ENCODE measurements around the gene DCUN1D2. TPM values are rescaled to one million over a fixed set of nuclear protein-coding genes. Genes with fewer than 3 reads are reported as not detected.

The DCUN1D2 gene
- 11.8 and 12.0 TPM in 2 replicates for total RNA-seq

DNA sequence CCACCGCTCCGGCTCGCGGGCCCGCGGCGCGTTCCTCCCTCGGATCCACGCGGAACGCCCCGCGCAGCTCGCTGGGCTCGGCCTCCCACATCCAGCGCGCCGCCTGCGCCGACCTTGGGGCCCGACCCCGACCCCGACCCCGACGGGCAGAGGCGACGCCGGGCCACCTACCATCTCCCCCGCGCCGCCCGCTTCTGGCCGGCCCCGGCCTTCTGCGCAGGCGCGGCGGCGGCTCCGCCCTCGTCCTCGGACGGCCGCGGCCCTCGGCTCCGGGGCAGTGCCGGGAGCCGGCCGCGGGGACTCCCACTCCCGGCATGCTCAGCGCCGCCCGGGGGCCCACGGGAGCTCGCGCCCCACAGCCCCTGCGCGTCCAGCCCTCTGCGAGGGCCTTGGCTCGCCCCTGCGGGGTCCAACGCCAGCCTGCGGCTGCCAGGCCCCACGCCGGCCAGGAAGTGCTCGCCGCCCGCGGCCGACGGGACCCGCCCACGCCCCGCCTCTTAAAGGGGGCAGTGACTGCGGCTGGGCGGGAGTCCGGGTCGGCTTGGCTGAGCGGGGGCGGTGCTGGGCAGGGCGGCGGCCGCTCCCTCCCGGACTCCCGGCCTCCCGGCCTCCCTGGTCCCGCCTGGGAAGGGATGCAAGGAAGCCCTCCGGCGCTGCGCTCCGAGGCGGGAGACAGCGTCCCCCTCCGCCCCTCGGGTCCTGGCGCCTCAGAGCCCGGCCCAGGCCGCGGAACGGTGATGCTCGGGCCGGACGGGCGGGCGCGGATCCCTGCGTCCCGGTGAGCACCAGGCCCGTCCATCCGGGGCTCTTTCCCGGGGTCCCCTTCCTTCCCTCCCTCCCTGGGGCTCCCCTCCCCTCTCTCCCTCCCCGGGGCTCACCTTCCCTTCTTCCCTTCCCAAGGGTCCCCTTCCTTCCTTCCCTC is at the start of gene DCUN1D2:
TSS of gene DCUN1D2 (minus strand) at position 216 of the 922 bp plus-strand sequence. CDS start at position 174, 42 bp downstream.

DNA sequence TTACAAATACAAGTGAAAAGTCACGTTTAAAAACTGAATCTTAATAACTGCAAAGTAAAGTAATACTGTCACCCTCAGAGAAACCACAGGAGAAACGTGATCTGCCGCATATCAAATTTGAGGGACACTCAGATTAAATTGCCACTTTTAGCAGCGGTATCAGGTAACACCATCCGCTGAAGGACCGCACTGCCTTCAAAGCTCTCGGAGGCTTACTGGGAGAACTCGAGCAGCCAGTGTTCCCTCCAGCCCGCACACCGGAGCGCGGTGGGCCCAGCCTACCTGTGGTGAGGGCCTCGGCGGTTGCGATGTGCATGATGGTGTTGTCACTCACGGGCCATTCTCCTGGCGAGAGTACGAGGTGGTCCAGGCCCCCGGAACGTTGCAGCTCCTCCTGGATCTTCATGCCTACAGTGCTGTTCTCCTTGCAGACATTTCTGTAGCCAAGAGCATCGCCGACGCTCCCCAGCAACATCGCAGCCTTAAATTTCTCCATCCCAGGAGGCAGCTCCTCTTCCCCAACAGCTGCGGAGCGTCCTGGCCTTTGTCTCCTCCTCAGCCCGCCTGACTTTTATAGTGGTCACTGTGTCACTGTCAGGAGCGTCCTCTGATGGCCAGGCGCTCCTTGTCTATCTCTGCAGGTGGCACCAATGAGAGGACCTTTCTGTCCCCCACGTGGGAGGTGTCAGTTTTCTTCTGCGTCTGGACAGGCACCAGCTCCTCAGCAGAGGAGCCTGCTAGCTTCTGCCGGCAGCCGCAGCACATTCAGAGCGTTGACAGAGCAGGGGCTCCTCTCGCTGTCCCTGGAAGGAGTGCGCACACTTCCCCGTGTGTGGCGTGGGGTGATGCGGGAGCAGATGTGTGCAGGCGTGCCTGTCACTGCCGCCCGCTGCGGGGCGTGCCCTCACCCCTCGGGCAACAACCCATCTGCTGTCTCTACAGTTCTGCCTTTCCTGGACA is 37.3 kb downstream of the DCUN1D2 start, which contains the start of gene ADPRHL1:
TSS of gene ADPRHL1 (minus strand) at position 547 of the 960 bp plus-strand sequence. CDS start at position 496, 51 bp downstream.

Small RNA genes lying within 50 kb of the gene (small RNA-seq; reads per million reads assigned to genes)
- gene RNU1-16P: not detected

Other genes with a start within 250 kb of the DCUN1D2 start
- 156 and 180 TPM in 2 replicates for gene LAMP1, start 193.5 kb downstream of the DCUN1D2 start, total RNA-seq
- 2.1 and 3.2 TPM in 2 replicates for gene GRTP1, start 126.6 kb downstream of the DCUN1D2 start, total RNA-seq
- 2.4 and 4.2 TPM in 2 replicates for gene ADPRHL1, start 37.2 kb downstream of the DCUN1D2 start, total RNA-seq
- 63.8 and 76.5 TPM in 2 replicates for gene TFDP1, start 94.0 kb upstream of the DCUN1D2 start, total RNA-seq
- not detected in 2 replicates for gene ATP4B, start 167.5 kb upstream of the DCUN1D2 start, total RNA-seq
- gene GRK1, start 176.5 kb upstream of the DCUN1D2 start, total RNA-seq: under 0.01 TPM in 1 of 2 replicates, not detected in the other

Data from articular chondrocyte of knee joint (primary cell).